HepG2 (cell line): ENCODE data around the gene SPATA32. TPM values are rescaled to one million over a fixed set of nuclear protein-coding genes. Genes with fewer than 3 reads are reported as not detected.

ENCODE experiments used
- AGO1 ChIP-seq: fragments of 200-400 bp; formaldehyde crosslinking; IDR thresholded peaks from 2 replicates; pipeline ENCODE4 v1.6.1; 2017; ENCODE audit warnings: mild to moderate bottlenecking, low read depth, low read length, moderate library complexity; ENCODE audit not compliant: poor library complexity, severe bottlenecking
- ASH2L ChIP-seq: fragments of 300-600, 200-600 bp; sonication (generic); IDR thresholded peaks from 2 replicates; pipeline ENCODE4 v1.7.0; 2017; ENCODE audit warnings: low read depth, mild to moderate bottlenecking, moderate library complexity, mixed read lengths, low read length; ENCODE audit not compliant: insufficient read length
- EP300 ChIP-seq, 3 experiments: sonication (generic) in 1 of 3; formaldehyde crosslinking in 1 of 3; IDR thresholded peaks; 2 replicates each; pipeline versions ENCODE4 v1.5.1 to v1.6.1; 2011 to 2020; ENCODE audit warnings: low read depth in 2 of 3, low read length in 2 of 3, borderline replicate concordance in 1 of 3, improper control_type of control experiment in 1 of 3, mild to moderate bottlenecking in 1 of 3, missing genetic modification reagents in 1 of 3, moderate library complexity in 1 of 3
- FOXJ3 ChIP-seq: sonication (generic); formaldehyde crosslinking; IDR thresholded peaks from 2 replicates; pipeline ENCODE4 v1.4.0; 2020; ENCODE audit warnings: missing genetic modification reagents, mild to moderate bottlenecking, borderline replicate concordance
- GABPA ChIP-seq, 2 experiments: IDR thresholded peaks; 2 replicates each; pipeline ENCODE4 v1.6.1; 2011 to 2016; ENCODE audit warnings: low read depth in 2 of 2, low read length in 1 of 2, missing biosample characterization in 1 of 2, missing genetic modification characterization in 1 of 2
- HMGXB4 ChIP-seq, 2 experiments: sonication (generic) in 1 of 2; formaldehyde crosslinking in 1 of 2; IDR thresholded peaks; 2 replicates each; pipeline versions ENCODE4 v1.4.0 to v1.6.1; 2018 to 2020; ENCODE audit warnings: missing genetic modification reagents in 2 of 2, borderline replicate concordance in 1 of 2, low read depth in 1 of 2, mild to moderate bottlenecking in 1 of 2, missing biosample characterization in 1 of 2
- HOXD1 ChIP-seq: sonication (generic); formaldehyde crosslinking; IDR thresholded peaks from 2 replicates; pipeline ENCODE4 v1.5.0; 2020; ENCODE audit warnings: missing genetic modification reagents
- KDM2A ChIP-seq: sonication (generic); formaldehyde crosslinking; IDR thresholded peaks from 2 replicates; pipeline ENCODE4 v1.4.0; 2020; ENCODE audit warnings: low read depth, missing genetic modification reagents, borderline replicate concordance
- MYC ChIP-seq: sonication (generic); formaldehyde crosslinking; IDR thresholded peaks from 2 replicates; pipeline ENCODE4 v1.9.0; 2021; ENCODE audit warnings: missing genetic modification reagents, borderline replicate concordance
- POGZ ChIP-seq: sonication (generic); formaldehyde crosslinking; IDR thresholded peaks from 2 replicates; pipeline ENCODE4 v1.4.0; 2020; ENCODE audit warnings: mild to moderate bottlenecking, missing genetic modification reagents
- SNRNP70 ChIP-seq: fragments of 200-400 bp; formaldehyde crosslinking; IDR thresholded peaks from 2 replicates; pipeline ENCODE4 v1.6.1; 2017; ENCODE audit warnings: mild to moderate bottlenecking, low read depth, low read length, moderate library complexity
- SP4 ChIP-seq: sonication (generic); formaldehyde crosslinking; IDR thresholded peaks from 2 replicates; pipeline ENCODE4 v1.8.1; 2023; ENCODE audit warnings: mild to moderate bottlenecking, missing genetic modification reagents
- XRCC5 ChIP-seq: fragments of 200-400 bp; formaldehyde crosslinking; optimal IDR thresholded peaks from 2 replicates; pipeline ENCODE3; 2017; ENCODE audit warnings: mild to moderate bottlenecking, low read length
- ZFX ChIP-seq: sonication (generic); formaldehyde crosslinking; IDR thresholded peaks from 2 replicates; pipeline ENCODE4 v1.4.0; 2020; ENCODE audit warnings: mild to moderate bottlenecking, low read depth, missing genetic modification reagents, moderate library complexity
- ZNF263 ChIP-seq: sonication (generic); formaldehyde crosslinking; IDR thresholded peaks from 2 replicates; pipeline ENCODE4 v1.4.0; 2020; ENCODE audit warnings: missing genetic modification reagents
- ZNF451 ChIP-seq: sonication (generic); formaldehyde crosslinking; IDR thresholded peaks from 2 replicates; pipeline ENCODE4 v1.5.0; 2020; ENCODE audit warnings: mild to moderate bottlenecking, missing genetic modification reagents
- ZNF777 ChIP-seq: sonication (generic); formaldehyde crosslinking; IDR thresholded peaks from 2 replicates; pipeline ENCODE4 v1.4.0; 2020; ENCODE audit warnings: missing genetic modification reagents
- ZNF816 ChIP-seq: sonication (generic); formaldehyde crosslinking; IDR thresholded peaks from 2 replicates; pipeline ENCODE4 v1.8.0; 2022; ENCODE audit warnings: missing genetic modification reagents, mild to moderate bottlenecking, borderline replicate concordance
- ZNF891 ChIP-seq: sonication (generic); formaldehyde crosslinking; IDR thresholded peaks from 2 replicates; pipeline ENCODE4 v1.5.0; 2020; ENCODE audit warnings: mild to moderate bottlenecking, missing genetic modification reagents
- ZSCAN25 ChIP-seq: sonication (generic); formaldehyde crosslinking; IDR thresholded peaks from 2 replicates; pipeline ENCODE4 v1.8.0; 2022; ENCODE audit warnings: mild to moderate bottlenecking, missing genetic modification reagents
- ZSCAN31 ChIP-seq: sonication (generic); formaldehyde crosslinking; IDR thresholded peaks from 2 replicates; pipeline ENCODE4 v1.5.0; 2020; ENCODE audit warnings: low read depth, mild to moderate bottlenecking, missing genetic modification reagents
- polyA plus RNA-seq, 8 experiments: library from polyadenylated mRNA; depleted of rRNA in 3 of 8; stranded (reverse) in 7 of 8; unstranded in 1 of 8; fragments of >200 nt; fragmentation: Illumina TruSeq in 4 of 8; extraction: Trizol in 4 of 8; gene quantifications; 2 replicates each; pipeline versions ENCODE4 v1.2.1 to v1.2.3, GENCODE V29; 2011 to 2016; ENCODE audit warnings: low read depth in 4 of 8, missing spikeins in 1 of 8, mixed read lengths in 1 of 8; ENCODE audit not compliant: insufficient read depth in 1 of 8
- total RNA-seq, 5 experiments: library from RNA; depleted of rRNA; stranded (reverse); fragments of >200 nt; fragmentation: Illumina TruSeq; extraction: Trizol; gene quantifications; 2 replicates each; pipeline ENCODE4 v1.2.3, GENCODE V29; 2016; ENCODE audit warnings: low read depth in 1 of 5
- TF ChIP-seq, protein P1 (sequence below): sonication (generic); formaldehyde crosslinking; conservative IDR thresholded peaks from 2 replicates; pipeline ENCODE4 v1.4.0; 2020; ENCODE audit warnings: mild to moderate bottlenecking, missing genetic modification reagents, moderate library complexity

Gene SPATA32
- total and polyA plus RNA-seq, 2 of the 13 experiments (the other 11 are each of a cell fraction or from before 2014, with no cell fraction given), result not detected

- TF ChIP-seq ZNF263 (CRISPR knock-in tag) (peak; percentile 30; the same call in 1 of the 2 replicates), FOXJ3 (CRISPR knock-in tag) (no peak), KDM2A (CRISPR knock-in tag) (0 out of 2 replicates have a peak, but pooled peaks have one; percentile 43), ZNF816 (CRISPR knock-in tag) (no peak), ZNF451 (CRISPR knock-in tag) (no peak), MYC (CRISPR knock-in tag) (peak; percentile 49; the same call in 1 of the 2 replicates), ZSCAN25 (CRISPR knock-in tag) (no peak), XRCC5 (peak; percentile 16), GABPA (IDR thresholded peaks at IDR 0.05; ENCODE audit: low read depth, low read length) (no peak), GABPA (CRISPR knock-in tag; IDR thresholded peaks at IDR 0.05; ENCODE audit: low read depth) (0 out of 2 replicates have a peak, but pooled peaks have one; percentile 14), SNRNP70 (no peak), SP4 (CRISPR knock-in tag) (peak; percentile 44; the same call in 1 of the 2 replicates), HOXD1 (CRISPR knock-in tag) (no peak), AGO1 (peak; percentile 35), ASH2L (peak; percentile 43), EP300 (IDR thresholded peaks at IDR 0.05; ENCODE audit: low read depth in 2 of 2, low read length in 2 of 2) (no peak), EP300 (CRISPR knock-in tag; IDR thresholded peaks at IDR 0.05; ENCODE audit: borderline replicate concordance) (0 out of 2 replicates have a peak, but pooled peaks have one; percentile 9), POGZ (CRISPR knock-in tag) (no peak), ZFX (CRISPR knock-in tag) (peak; percentile 53; the same call in 1 of the 2 replicates), ZNF777 (CRISPR knock-in tag) (0 out of 2 replicates have a peak, but pooled peaks have one; percentile 35), ZSCAN31 (CRISPR knock-in tag) (no peak), ZNF891 (CRISPR knock-in tag) (no peak), HMGXB4 (CRISPR knock-in tag; IDR thresholded peaks at IDR 0.05; ENCODE audit: borderline replicate concordance in 1 of 2, low read depth in 1 of 2) (peak in 1 of 2 experiments; percentile 28; a peak in 1 of 4 replicates)
- TF ChIP-seq, protein P1, sequence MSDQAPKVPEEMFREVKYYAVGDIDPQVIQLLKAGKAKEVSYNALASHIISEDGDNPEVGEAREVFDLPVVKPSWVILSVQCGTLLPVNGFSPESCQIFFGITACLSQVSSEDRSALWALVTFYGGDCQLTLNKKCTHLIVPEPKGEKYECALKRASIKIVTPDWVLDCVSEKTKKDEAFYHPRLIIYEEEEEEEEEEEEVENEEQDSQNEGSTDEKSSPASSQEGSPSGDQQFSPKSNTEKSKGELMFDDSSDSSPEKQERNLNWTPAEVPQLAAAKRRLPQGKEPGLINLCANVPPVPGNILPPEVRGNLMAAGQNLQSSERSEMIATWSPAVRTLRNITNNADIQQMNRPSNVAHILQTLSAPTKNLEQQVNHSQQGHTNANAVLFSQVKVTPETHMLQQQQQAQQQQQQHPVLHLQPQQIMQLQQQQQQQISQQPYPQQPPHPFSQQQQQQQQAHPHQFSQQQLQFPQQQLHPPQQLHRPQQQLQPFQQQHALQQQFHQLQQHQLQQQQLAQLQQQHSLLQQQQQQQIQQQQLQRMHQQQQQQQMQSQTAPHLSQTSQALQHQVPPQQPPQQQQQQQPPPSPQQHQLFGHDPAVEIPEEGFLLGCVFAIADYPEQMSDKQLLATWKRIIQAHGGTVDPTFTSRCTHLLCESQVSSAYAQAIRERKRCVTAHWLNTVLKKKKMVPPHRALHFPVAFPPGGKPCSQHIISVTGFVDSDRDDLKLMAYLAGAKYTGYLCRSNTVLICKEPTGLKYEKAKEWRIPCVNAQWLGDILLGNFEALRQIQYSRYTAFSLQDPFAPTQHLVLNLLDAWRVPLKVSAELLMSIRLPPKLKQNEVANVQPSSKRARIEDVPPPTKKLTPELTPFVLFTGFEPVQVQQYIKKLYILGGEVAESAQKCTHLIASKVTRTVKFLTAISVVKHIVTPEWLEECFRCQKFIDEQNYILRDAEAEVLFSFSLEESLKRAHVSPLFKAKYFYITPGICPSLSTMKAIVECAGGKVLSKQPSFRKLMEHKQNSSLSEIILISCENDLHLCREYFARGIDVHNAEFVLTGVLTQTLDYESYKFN, result 0 out of 2 replicates have a peak, but pooled peaks have one; percentile 33
Measured at GRCh38 chr17:45244725-45245656, 16.9 kb downstream of the SPATA32 start (continued).
